Inflammatory macrophage (primary cell): ENCODE data around the gene NCOR2.

ENCODE experiments used
- DNase-seq, 2 donors: peaks; one replicate each; pipeline ENCODE4 v3.0.0-alpha.2; 2020 to 2022

NCOR2 gene

GRCh38 chr12:124525455-124525854 is 42.0 kb downstream of the NCOR2 start:
- no peak for DNase-seq

DNA sequence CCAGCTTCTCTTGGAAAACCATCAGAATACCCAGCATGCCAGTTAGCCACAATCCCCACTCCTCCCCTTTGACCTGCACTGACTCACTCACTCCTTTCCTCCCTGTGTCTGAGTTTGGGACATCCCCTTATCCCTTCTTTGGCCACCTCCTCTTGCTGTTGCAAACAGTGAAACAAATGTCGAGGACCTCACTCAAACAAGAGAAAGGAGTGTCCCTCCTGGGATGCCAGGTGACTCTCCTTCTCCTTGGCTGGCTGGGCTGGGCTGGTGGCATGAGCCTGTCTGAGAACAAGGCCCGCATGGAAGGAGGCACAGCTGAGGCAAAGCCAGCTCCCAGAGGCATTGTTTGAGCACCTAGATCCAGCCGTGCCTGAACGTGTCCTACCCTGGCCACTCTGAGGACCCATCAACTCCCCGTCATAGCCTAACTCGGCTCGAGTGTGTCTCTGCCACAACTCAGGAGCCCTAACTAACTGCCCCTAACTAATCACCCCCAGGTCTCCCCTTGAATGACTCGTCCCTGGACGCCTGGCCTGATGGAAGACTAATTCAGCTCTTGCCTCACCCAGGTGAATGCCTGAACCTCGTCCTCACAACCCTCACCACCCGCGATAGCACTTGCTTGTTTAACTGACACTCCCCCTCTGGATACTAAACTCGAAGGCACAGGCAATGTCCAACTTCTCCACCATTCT is 43.0 kb downstream of the NCOR2 start:
- DNase-seq = no peak

- DNase-seq = no peak
Measured at GRCh38 chr12:124523071-124523470, 44.3 kb downstream of the NCOR2 start.

DNA sequence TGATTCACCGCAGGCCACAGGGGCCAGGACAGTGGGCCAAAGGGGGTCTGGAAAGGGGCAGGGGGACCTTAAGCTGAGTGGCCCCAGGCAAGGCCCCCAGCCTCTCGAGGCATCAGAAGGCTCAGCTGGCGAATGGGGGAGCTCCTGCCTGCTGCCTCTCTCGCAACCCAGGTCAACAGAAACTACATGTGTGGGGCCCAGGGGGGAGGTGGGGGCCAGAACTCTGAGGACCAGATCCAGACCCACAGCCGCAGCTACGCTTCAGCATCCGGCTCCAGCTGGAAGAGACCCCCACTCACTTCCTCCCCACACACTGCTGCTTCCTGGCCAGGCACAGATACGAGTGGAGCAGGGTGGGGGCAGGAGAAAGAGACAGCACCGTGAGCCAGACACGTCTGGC is 46.5 kb downstream of the NCOR2 start:
- no peak for DNase-seq

DNA sequence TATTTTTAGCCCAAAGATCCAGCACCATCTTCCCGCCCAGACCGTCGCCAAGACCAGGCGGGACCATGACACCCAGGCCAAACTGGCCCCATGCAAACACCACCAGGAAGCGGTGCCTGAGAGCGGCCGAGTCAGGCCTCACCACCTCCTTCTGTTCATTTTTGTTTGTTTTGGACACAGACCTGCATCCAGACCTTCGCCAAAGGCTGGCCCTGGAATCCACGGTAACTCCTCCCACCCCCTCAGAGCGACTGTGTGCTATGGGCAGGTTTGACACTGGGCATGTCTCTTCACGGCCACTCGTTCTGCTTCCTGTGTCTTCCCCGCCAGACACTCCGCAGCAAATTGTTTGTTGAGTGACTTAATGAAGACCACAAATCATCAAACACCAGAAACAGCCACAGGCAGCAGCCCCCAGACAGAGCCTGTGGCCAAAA is 47.1 kb downstream of the NCOR2 start:
- no peak for DNase-seq

DNA sequence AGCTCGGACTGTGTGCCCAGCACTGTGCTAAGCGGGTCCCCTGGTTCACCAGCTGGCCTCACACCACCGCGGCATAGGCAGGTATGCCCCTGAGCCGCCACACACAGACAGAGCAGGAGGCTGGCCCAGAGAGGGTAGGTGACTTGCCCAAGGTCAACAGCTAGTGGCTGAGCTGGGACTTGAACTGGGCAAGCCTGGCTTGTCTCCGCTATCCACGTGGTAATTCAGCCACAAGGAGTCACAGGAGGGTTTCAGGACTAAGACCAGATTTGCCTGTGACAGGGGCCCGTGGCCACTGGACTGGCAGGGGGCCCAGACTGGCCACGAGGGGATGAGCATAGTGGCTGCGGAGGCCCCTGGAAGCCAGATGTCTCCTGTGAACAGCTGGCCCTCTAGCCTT is 47.7 kb downstream of the NCOR2 start:
- no peak for DNase-seq

- peak; percentile 55 to 63 for DNase-seq
Measured at GRCh38 chr12:124518051-124518932, 49.1 kb downstream of the NCOR2 start.
